Calu3 (cell line): ENCODE data around the gene OR10A4. TPM values are rescaled to one million over a fixed set of nuclear protein-coding genes. Genes with fewer than 3 reads are reported as not detected.

Source experiments
- total RNA-seq: library from RNA; stranded (reverse); gene quantifications from 2 replicates; pipeline ENCODE4 v1.2.3, GENCODE V29; 2022

OR10A4 gene
- total RNA-seq, 1 experiment from 2014 or later: not detected

Other genes starting within 250 kb of the OR10A4 start
- gene DCHS1, start 220.8 kb upstream of the OR10A4 start, total RNA-seq: 0.02 TPM in 1 of 2 replicates, not detected in the other
- gene MRPL17, start 193.3 kb upstream of the OR10A4 start, total RNA-seq: 78.2 and 84.0 TPM in 2 replicates
- not detected in 2 replicates for gene OR2AG2, start 104.6 kb upstream of the OR10A4 start, total RNA-seq
- gene OR2AG1, start 93.6 kb upstream of the OR10A4 start, total RNA-seq: not detected in 2 replicates
- gene OR6A2, start 76.9 kb upstream of the OR10A4 start, total RNA-seq: 0.09 TPM in 1 of 2 replicates, not detected in the other
- not detected in 2 replicates for gene OR10A5, start 30.9 kb upstream of the OR10A4 start, total RNA-seq
- not detected in 2 replicates for gene OR10A2, start 13.6 kb upstream of the OR10A4 start, total RNA-seq
- gene OR2D2, start 15.9 kb downstream of the OR10A4 start, total RNA-seq: not detected in 2 replicates
- gene OR2D3, start 44.4 kb downstream of the OR10A4 start, total RNA-seq: not detected in 2 replicates
- gene ZNF215, start 49.8 kb downstream of the OR10A4 start, total RNA-seq: 1.2 and 1.6 TPM in 2 replicates
- gene ZNF214, start 143.7 kb downstream of the OR10A4 start, total RNA-seq: 3.0 and 3.1 TPM in 2 replicates
- gene NLRP14, start 143.9 kb downstream of the OR10A4 start, total RNA-seq: not detected in 2 replicates
- gene RBMXL2, start 212.4 kb downstream of the OR10A4 start, total RNA-seq: not detected in 2 replicates